ENCODE data around the gene OR51E1. TPM values are rescaled to one million over a fixed set of nuclear protein-coding genes. Genes with fewer than 3 reads are reported as not detected.

OR51E1 gene
- total and polyA plus RNA-seq, 2 donors (not counting 1 experiment from before 2014, with no cell fraction given), result not detected

DNA sequence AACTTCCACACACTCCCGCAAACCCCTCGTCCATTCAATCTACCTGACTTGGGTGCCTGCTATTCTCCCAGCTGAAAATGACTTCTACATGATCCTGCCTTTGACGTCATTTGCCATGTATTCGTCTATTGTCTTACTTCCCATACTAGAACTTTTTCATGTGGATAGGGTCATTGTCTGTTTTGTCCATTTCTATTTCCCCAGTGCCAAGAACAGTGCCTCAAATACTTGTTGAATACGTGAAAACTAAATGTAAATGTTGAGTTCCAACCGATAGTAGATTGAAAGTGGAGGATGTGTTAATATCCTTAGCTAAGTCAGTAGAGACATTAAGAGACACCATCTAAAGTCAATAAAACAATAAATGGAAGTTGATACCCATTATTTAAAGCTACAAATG, 36.7 kb upstream of the OR51E1 start:
- H3K9me3 ChIP-seq (ENCODE audit: control extremely low read depth in 1 of 3, control insufficient read depth in 2 of 3, insufficient read depth in 1 of 3, low read length in 2 of 3), result no peaks in the 10 kb centered on the region
- peaks cover 6% of the 10 kb centered on the region for H4K20me1 ChIP-seq (ENCODE audit: control insufficient read depth, insufficient read depth, low read length, poor library complexity, severe bottlenecking)
- peaks cover 5% of the 10 kb centered on the region for H3K79me2 ChIP-seq (ENCODE audit: control insufficient read depth, insufficient read depth, low read length)
- H3K27ac ChIP-seq (ENCODE audit: low read length in 2 of 2), result no peak overlapping the region
- CTCF ChIA-PET, result interaction anchor here (1.1 kb wide), 1 partner anchor 29 kb away, joined by 3 read pairs; no protein-coding TSS in a partner anchor
- peak; percentile 8 for DNase-seq
- TF ChIP-seq, protein P1, sequence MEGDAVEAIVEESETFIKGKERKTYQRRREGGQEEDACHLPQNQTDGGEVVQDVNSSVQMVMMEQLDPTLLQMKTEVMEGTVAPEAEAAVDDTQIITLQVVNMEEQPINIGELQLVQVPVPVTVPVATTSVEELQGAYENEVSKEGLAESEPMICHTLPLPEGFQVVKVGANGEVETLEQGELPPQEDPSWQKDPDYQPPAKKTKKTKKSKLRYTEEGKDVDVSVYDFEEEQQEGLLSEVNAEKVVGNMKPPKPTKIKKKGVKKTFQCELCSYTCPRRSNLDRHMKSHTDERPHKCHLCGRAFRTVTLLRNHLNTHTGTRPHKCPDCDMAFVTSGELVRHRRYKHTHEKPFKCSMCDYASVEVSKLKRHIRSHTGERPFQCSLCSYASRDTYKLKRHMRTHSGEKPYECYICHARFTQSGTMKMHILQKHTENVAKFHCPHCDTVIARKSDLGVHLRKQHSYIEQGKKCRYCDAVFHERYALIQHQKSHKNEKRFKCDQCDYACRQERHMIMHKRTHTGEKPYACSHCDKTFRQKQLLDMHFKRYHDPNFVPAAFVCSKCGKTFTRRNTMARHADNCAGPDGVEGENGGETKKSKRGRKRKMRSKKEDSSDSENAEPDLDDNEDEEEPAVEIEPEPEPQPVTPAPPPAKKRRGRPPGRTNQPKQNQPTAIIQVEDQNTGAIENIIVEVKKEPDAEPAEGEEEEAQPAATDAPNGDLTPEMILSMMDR (IDR thresholded peaks at IDR 0.05), result no peak
- TF ChIP-seq EZH2 (IDR thresholded peaks at IDR 0.05; ENCODE audit: borderline replicate concordance, insufficient read depth, low read depth, low read length, poor library complexity, severe bottlenecking), result no peak
- H3K36me3 ChIP-seq (replicated peaks in 1 of 2; ENCODE audit: control extremely low read depth in 1 of 2, control insufficient read depth in 1 of 2, extremely low read depth in 1 of 2, insufficient read depth in 2 of 2, low read length in 1 of 2), result peaks cover 0 to 22% of the 10 kb centered on the region in 2 experiments
- peak overlapping the region; percentile 84 for H3K4me2 ChIP-seq (replicated peaks; ENCODE audit: low read depth, low read length, poor library complexity, severe bottlenecking)
- H3K9ac ChIP-seq (ENCODE audit: low read length), result peak overlapping the region; percentile 90
- no peak for ATAC-seq (ENCODE audit: low read depth)
- Mint-ChIP-seq H3K27me3 (no peaks in the 10 kb centered on the region), H3K4me3 (peak overlapping the region; percentile 97), H3K4me1 (peaks cover 45% of the 10 kb centered on the region), H3K27ac (peak overlapping the region; percentile 94), H3K9me3 (ENCODE audit: insufficient read depth) (peaks cover under 1% of the 10 kb centered on the region)
- WGBS (ENCODE audit: insufficient coverage), result 17% methylated on average over 1 of the region's 6 CpGs
- peaks cover 21 to 29% of the 10 kb centered on the region in 2 donors for H3K4me1 ChIP-seq (ENCODE audit: control insufficient read depth in 2 of 2, insufficient read depth in 2 of 2, low read length in 2 of 2)
- peak overlapping the region; percentile 100 for H2AFZ ChIP-seq (ENCODE audit: insufficient read depth, low read depth, low read length, poor library complexity, severe bottlenecking)
- no peaks in the 10 kb centered on the region for H3K27me3 ChIP-seq (replicated peaks in 1 of 4; ENCODE audit: control extremely low read depth in 1 of 4, control insufficient read depth in 3 of 4, insufficient read depth in 4 of 4, low read length in 3 of 4)
- intact Hi-C loops (cut with micrococcal nuclease), result loop anchor here (10.0 kb wide), 1 partner anchor 1628 kb away; the partner anchor contains the start of genes CNGA4 and FHIP1B
- H3K4me3 ChIP-seq (ENCODE audit: control extremely low read depth in 1 of 5, extremely low read depth in 1 of 5, insufficient read depth in 1 of 5, low read depth in 2 of 5, low read length in 4 of 5), result peak overlapping the region in 4 of 5 experiments; percentile 72 to 89 (median 83)
- POLR2A ChIA-PET, result no interaction called here

Data from B cell (primary cell).